Esophagus muscularis mucosa (tissue), 3 donors: ENCODE data around the gene CNBP.

ENCODE experiments used
- CTCF ChIP-seq, 3 experiments: fragments of 200-600 bp in 2 of 3; fragments of 450-650 bp in 1 of 3; sonication (generic) in 2 of 3; IDR thresholded peaks; one replicate each; pipeline ENCODE4 v1.5.1; 2017 to 2019; ENCODE audit warnings: antibody characterized with exemption in 3 of 3, mild to moderate bottlenecking in 2 of 3, moderate library complexity in 1 of 3
- POLR2A ChIP-seq: fragments of 450-650 bp; IDR thresholded peaks from one replicate; pipeline ENCODE4 v1.6.1; 2017; ENCODE audit warnings: antibody characterized with exemption, moderate library complexity, mild to moderate bottlenecking, low read depth

GRCh38 chr3:129184396-129184657 is 631 bp upstream of the CNBP start:
- TF ChIP-seq CTCF (IDR thresholded peaks at IDR 0.05) (no peak), POLR2A (no peak)
